Gastrocnemius medialis (tissue), 4 donors: ENCODE measurements around the gene BEX3.

Experiments
- CTCF ChIP-seq, 5 experiments: fragments of 450-650 bp in 3 of 5; fragments of 200-600 bp in 2 of 5; sonication (generic) in 2 of 5; IDR thresholded peaks in 4 of 5; conservative IDR thresholded peaks in 1 of 5; 1 replicate in 4 of 5; 2 replicates in 1 of 5; pipeline ENCODE4 v1.5.1; 2016 to 2019; ENCODE audit warnings: antibody characterized with exemption in 5 of 5, mild to moderate bottlenecking in 3 of 5, moderate library complexity in 3 of 5
- POLR2A ChIP-seq, 2 donors: fragments of 450-650 bp; IDR thresholded peaks; one replicate each; pipeline ENCODE4 v1.6.1; 2017; ENCODE audit warnings: antibody characterized with exemption in 2 of 2, mild to moderate bottlenecking in 2 of 2, moderate library complexity in 2 of 2

GRCh38 chrX:103356858-103357257, 19.5 kb upstream of the BEX3 start:
- TF ChIP-seq CTCF (IDR thresholded peaks at IDR 0.05 in 4 of 5, conservative IDR thresholded peaks at IDR 0.05 in 1 of 5) (no peak), POLR2A (IDR thresholded peaks at IDR 0.05) (no peak)
